K562 (cell line): ENCODE data around the gene ESRRG. TPM values are rescaled to one million over a fixed set of nuclear protein-coding genes. Genes with fewer than 3 reads are reported as not detected.

Source experiments
- GABPB2 ChIP-seq: fragments of 250-450 bp; sonication (Bioruptor Pico); conservative IDR thresholded peaks from 2 replicates; pipeline ENCODE4 v1.5.1; 2021; ENCODE audit warnings: mild to moderate bottlenecking
- HNRNPK ChIP-seq: fragments of 200-400 bp; formaldehyde crosslinking; IDR thresholded peaks from one replicate; pipeline ENCODE4 v1.6.1; 2018; ENCODE audit warnings: mild to moderate bottlenecking, low read depth, low read length; ENCODE audit not compliant: poor library complexity, severe bottlenecking
- MTA1 ChIP-seq: fragments of 450-650 bp; IDR thresholded peaks from 2 replicates; pipeline ENCODE4 v1.6.1; 2017; ENCODE audit warnings: borderline replicate concordance
- NFATC3 ChIP-seq: fragments of 450-650 bp; IDR thresholded peaks from 2 replicates; pipeline ENCODE4 v1.6.1; 2017; ENCODE audit warnings: mild to moderate bottlenecking
- NR4A1 ChIP-seq, 2 experiments: fragments of 250-450 bp in 1 of 2; fragments of 450-650 bp in 1 of 2; sonication (Bioruptor Pico) in 1 of 2; IDR thresholded peaks; 2 replicates each; pipeline versions ENCODE4 v1.4.0 to v1.6.1; 2016 to 2020; ENCODE audit warnings: mild to moderate bottlenecking in 2 of 2, missing compliant biosample characterization in 1 of 2, missing genetic modification characterization in 1 of 2, moderate library complexity in 1 of 2
- TCFL5 ChIP-seq: fragments of 250-450 bp; sonication (Bioruptor Pico); conservative IDR thresholded peaks from 2 replicates; pipeline ENCODE4 v1.6.1; 2021; ENCODE audit warnings: mild to moderate bottlenecking, moderate library complexity, matching md5 sums
- ZNF282 ChIP-seq: sonication (generic); formaldehyde crosslinking; IDR thresholded peaks from 2 replicates; pipeline ENCODE4 v1.8.1; 2023; ENCODE audit warnings: missing genetic modification reagents
- polyA plus RNA-seq, 8 experiments: library from polyadenylated mRNA; depleted of rRNA in 4 of 8; stranded (reverse) in 5 of 8; unstranded in 3 of 8; fragments of >200 nt; fragmentation: Nextera tagmentation in 2 of 8; fragmentation: Illumina TruSeq in 1 of 8; extraction: Ambion mirVana in 2 of 8; extraction: Trizol in 1 of 8; gene quantifications; 2 replicates each; pipeline versions ENCODE4 v1.2.1 to v1.2.3, GENCODE V29; 2011 to 2014; ENCODE audit warnings: inconsistent platforms in 1 of 8, missing spikeins in 1 of 8
- total RNA-seq, 7 experiments: library from RNA; depleted of rRNA in 6 of 7; stranded (reverse); fragments of >200 nt in 6 of 7; fragmentation: Illumina TruSeq in 2 of 7; extraction: Trizol in 2 of 7; gene quantifications; 2 replicates each; pipeline versions ENCODE4 v1.2.1 to v1.2.3, GENCODE V29; 2011 to 2021; ENCODE audit warnings: low replicate concordance in 1 of 7
- TF ChIP-seq, protein P1 (sequence below): fragments of 250-450 bp; sonication (Bioruptor Pico); IDR thresholded peaks from 2 replicates; pipeline ENCODE4 v1.9.0; 2021; ENCODE audit warnings: mild to moderate bottlenecking, inconsistent platforms

ESRRG gene
- total and polyA plus RNA-seq, 9 of the 15 experiments (the other 6 are each of a cell fraction or from before 2014, with no cell fraction given) = not detected

DNA sequence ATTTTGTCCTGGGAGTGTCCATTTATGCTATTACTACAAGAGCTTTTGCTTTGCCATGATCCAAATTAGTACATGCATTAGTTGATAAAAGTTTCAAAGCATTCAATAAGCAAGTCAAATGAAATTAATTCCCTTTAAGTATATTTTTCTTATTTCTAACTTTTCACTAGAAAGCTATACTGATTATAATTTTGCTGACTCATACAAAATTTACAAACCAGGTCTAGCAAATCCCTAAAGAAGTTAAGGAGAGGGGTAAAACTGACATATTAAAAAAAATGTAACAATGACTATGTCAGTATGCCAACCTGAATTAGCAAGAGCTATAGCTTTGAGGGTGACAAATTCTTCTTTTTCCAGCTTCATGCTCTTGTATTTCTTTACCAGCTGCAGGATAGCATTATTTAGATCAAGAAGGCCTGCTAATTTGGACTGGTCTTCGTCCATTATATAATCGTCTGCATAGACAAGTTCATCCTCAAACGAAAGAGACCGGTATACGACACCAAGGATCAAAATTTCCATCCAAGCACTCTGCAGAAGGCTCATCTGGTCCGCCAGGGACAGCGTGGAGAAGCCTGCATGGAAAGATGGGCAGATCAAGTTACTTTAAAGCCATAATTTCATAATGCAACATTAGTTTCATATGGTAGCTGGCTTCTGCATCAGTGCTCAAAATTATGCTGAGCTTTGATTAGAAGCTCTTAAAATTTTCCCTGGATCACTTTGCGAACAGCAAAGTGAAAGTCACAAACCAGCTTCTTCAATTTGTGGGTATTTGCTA, 204.2 kb downstream of the ESRRG start (continued):
- TF ChIP-seq TCFL5 (CRISPR knock-in tag) (no peak), ZNF282 (no peak), HNRNPK (no peak), NFATC3 (no peak), MTA1 (no peak), NR4A1 (CRISPR knock-in tag; IDR thresholded peaks at IDR 0.05) (no peak), NR4A1 (tag; IDR thresholded peaks at IDR 0.05) (no peak), GABPB2 (CRISPR knock-in tag) (no peak)
- TF ChIP-seq, protein P1, sequence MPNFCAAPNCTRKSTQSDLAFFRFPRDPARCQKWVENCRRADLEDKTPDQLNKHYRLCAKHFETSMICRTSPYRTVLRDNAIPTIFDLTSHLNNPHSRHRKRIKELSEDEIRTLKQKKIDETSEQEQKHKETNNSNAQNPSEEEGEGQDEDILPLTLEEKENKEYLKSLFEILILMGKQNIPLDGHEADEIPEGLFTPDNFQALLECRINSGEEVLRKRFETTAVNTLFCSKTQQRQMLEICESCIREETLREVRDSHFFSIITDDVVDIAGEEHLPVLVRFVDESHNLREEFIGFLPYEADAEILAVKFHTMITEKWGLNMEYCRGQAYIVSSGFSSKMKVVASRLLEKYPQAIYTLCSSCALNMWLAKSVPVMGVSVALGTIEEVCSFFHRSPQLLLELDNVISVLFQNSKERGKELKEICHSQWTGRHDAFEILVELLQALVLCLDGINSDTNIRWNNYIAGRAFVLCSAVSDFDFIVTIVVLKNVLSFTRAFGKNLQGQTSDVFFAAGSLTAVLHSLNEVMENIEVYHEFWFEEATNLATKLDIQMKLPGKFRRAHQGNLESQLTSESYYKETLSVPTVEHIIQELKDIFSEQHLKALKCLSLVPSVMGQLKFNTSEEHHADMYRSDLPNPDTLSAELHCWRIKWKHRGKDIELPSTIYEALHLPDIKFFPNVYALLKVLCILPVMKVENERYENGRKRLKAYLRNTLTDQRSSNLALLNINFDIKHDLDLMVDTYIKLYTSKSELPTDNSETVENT (CRISPR knock-in tag) = no peak
